H9 (cell line): Measurements from ENCODE around the gene LRP2. TPM values are rescaled to one million over a fixed set of nuclear protein-coding genes. Genes with fewer than 3 reads are reported as not detected.

Source experiments
- DNase-seq: peaks from one replicate; pipeline ENCODE4 v3.0.0-alpha.2; 2017
- H2AFZ ChIP-seq: one replicate; pipeline ENCODE4 v1.6.1; 2013; ENCODE audit warnings: mild to moderate bottlenecking, low read length, control low read depth, moderate library complexity
- H2AK5ac ChIP-seq: 2 replicates; pipeline ENCODE4 v1.6.1; 2013; ENCODE audit warnings: low read length, control low read depth, mixed read lengths; ENCODE audit not compliant: insufficient read length
- H2BK120ac ChIP-seq: one replicate; pipeline ENCODE4 v1.6.1; 2013; ENCODE audit warnings: low read depth, mild to moderate bottlenecking, low read length, control low read depth, inconsistent platforms; ENCODE audit not compliant: poor library complexity, severe bottlenecking
- H2BK12ac ChIP-seq: 2 replicates; pipeline ENCODE4 v1.6.1; 2013; ENCODE audit warnings: low read length, control low read depth, mixed read lengths, low read depth; ENCODE audit not compliant: insufficient read length
- H2BK15ac ChIP-seq: 2 replicates; pipeline ENCODE4 v1.6.1; 2013; ENCODE audit warnings: low read depth, low read length, control low read depth
- H2BK20ac ChIP-seq: one replicate; pipeline ENCODE4 v1.6.1; 2013; ENCODE audit warnings: low read depth, mild to moderate bottlenecking, low read length, control low read depth, inconsistent platforms; ENCODE audit not compliant: poor library complexity, severe bottlenecking
- H2BK5ac ChIP-seq: 2 replicates; pipeline ENCODE4 v1.6.1; 2013; ENCODE audit warnings: low read length, control low read depth, mixed read lengths; ENCODE audit not compliant: insufficient read length
- H3K14ac ChIP-seq: 2 replicates; pipeline ENCODE4 v1.6.1; 2013; ENCODE audit warnings: low read length, control low read depth; ENCODE audit not compliant: insufficient read depth
- H3K18ac ChIP-seq: 2 replicates; pipeline ENCODE4 v1.6.1; 2013; ENCODE audit warnings: low read depth, mild to moderate bottlenecking, mixed read lengths, low read length, control low read depth; ENCODE audit not compliant: insufficient read length
- H3K23ac ChIP-seq: 2 replicates; pipeline ENCODE4 v1.6.1; 2013; ENCODE audit warnings: low read length, control low read depth, mixed read lengths, low read depth; ENCODE audit not compliant: insufficient read length
- H3K23me2 ChIP-seq: 2 replicates; pipeline ENCODE4 v1.6.1; 2013; ENCODE audit warnings: low read depth, mild to moderate bottlenecking, mixed read lengths, low read length, control low read depth; ENCODE audit not compliant: insufficient read length, poor library complexity, severe bottlenecking
- H3K27ac ChIP-seq: 2 replicates; pipeline ENCODE4 v1.5.1; 2013; ENCODE audit warnings: low read length, control low read depth, mixed read lengths, low read depth; ENCODE audit not compliant: insufficient read length
- H3K27me3 ChIP-seq: 2 replicates; pipeline ENCODE4 v1.6.1; 2013; ENCODE audit warnings: low read length, control low read depth, inconsistent platforms; ENCODE audit not compliant: insufficient read depth
- H3K4ac ChIP-seq: 2 replicates; pipeline ENCODE4 v1.6.1; 2013; ENCODE audit warnings: low read depth, mild to moderate bottlenecking, control low read depth, inconsistent platforms, low read length, moderate library complexity
- H3K4me1 ChIP-seq: 2 replicates; pipeline ENCODE4 v1.6.1; 2013; ENCODE audit warnings: low read length, control low read depth, inconsistent platforms; ENCODE audit not compliant: insufficient read depth
- H3K4me2 ChIP-seq: 2 replicates; pipeline ENCODE4 v1.6.1; 2013; ENCODE audit warnings: low read length, control low read depth, mixed read lengths; ENCODE audit not compliant: insufficient read length, insufficient read depth
- H3K56ac ChIP-seq: 2 replicates; pipeline ENCODE4 v1.6.1; 2013; ENCODE audit warnings: low read depth, mild to moderate bottlenecking, mixed read lengths, low read length, control low read depth; ENCODE audit not compliant: insufficient read length
- H3K79me1 ChIP-seq: 2 replicates; pipeline ENCODE4 v1.6.1; 2013; ENCODE audit warnings: low read depth, mild to moderate bottlenecking, moderate library complexity, low read length, control low read depth, inconsistent platforms; ENCODE audit not compliant: insufficient read depth, poor library complexity, severe bottlenecking
- H3K79me2 ChIP-seq: 2 replicates; pipeline ENCODE4 v1.6.1; 2013; ENCODE audit warnings: low read length, control low read depth, inconsistent platforms; ENCODE audit not compliant: insufficient read depth
- H3K9ac ChIP-seq: 2 replicates; pipeline ENCODE4 v1.6.1; 2013; ENCODE audit warnings: low read length, control low read depth, mixed read lengths; ENCODE audit not compliant: insufficient read length; ENCODE audit errors: extremely low read depth
- H3K9me3 ChIP-seq: one replicate; pipeline ENCODE4 v1.6.1; 2013; ENCODE audit warnings: low read depth, low read length, inconsistent platforms; ENCODE audit not compliant: control insufficient read depth
- H3T11ph ChIP-seq: one replicate; pipeline ENCODE4 v1.6.1; 2013; ENCODE audit warnings: mild to moderate bottlenecking, low read length, control low read depth, inconsistent platforms
- H4K20me1 ChIP-seq: one replicate; pipeline ENCODE4 v1.6.1; 2013; ENCODE audit not compliant: control insufficient read depth, insufficient read length, insufficient read depth
- H4K5ac ChIP-seq: 2 replicates; pipeline ENCODE4 v1.6.1; 2013; ENCODE audit warnings: low read depth, mild to moderate bottlenecking, mixed read lengths, low read length, control low read depth; ENCODE audit not compliant: insufficient read length
- H4K8ac ChIP-seq: replicated peaks from 2 replicates; pipeline ENCODE4 v1.6.1; 2013; ENCODE audit warnings: low read length, control low read depth, mixed read lengths, low read depth; ENCODE audit not compliant: insufficient read length
- H4K91ac ChIP-seq: 2 replicates; pipeline ENCODE4 v1.6.1; 2013; ENCODE audit warnings: low read depth, mild to moderate bottlenecking, moderate library complexity, mixed read lengths, low read length, control low read depth; ENCODE audit not compliant: insufficient read length
- H3K27ac Mint-ChIP-seq, 3 experiments: 2 replicates in 2 of 3; 3 replicates in 1 of 3; pipeline ENCODE4 v1.8.0; 2020 to 2021; ENCODE audit warnings: mixed read lengths in 3 of 3, mild to moderate bottlenecking in 1 of 3, moderate library complexity in 1 of 3
- H3K27me3 Mint-ChIP-seq: 2 replicates; pipeline ENCODE4 v1.8.0; 2021; ENCODE audit warnings: low read depth, mild to moderate bottlenecking, moderate library complexity, mixed read lengths
- H3K36me3 Mint-ChIP-seq, 3 experiments: 2 replicates in 2 of 3; 3 replicates in 1 of 3; pipeline ENCODE4 v1.8.0; 2020 to 2021; ENCODE audit warnings: low read depth in 3 of 3, mixed read lengths in 3 of 3; ENCODE audit not compliant: insufficient read depth in 1 of 3
- H3K4me1 Mint-ChIP-seq, 2 experiments: 2 replicates each; pipeline ENCODE4 v1.8.0; 2020; ENCODE audit warnings: mixed read lengths in 2 of 2
- H3K4me3 Mint-ChIP-seq, 2 experiments: 2 replicates in 1 of 2; 3 replicates in 1 of 2; pipeline ENCODE4 v1.8.0; 2020 to 2021; ENCODE audit warnings: mild to moderate bottlenecking in 2 of 2, mixed read lengths in 2 of 2, moderate library complexity in 1 of 2
- H3K9me3 Mint-ChIP-seq, 2 experiments: 2 replicates in 1 of 2; 3 replicates in 1 of 2; pipeline ENCODE4 v1.8.0; 2020; ENCODE audit warnings: mild to moderate bottlenecking in 2 of 2, mixed read lengths in 2 of 2, moderate library complexity in 1 of 2
- CTCF ChIP-seq: fragments of 200-600 bp; sonication (generic); conservative IDR thresholded peaks from 3 replicates; pipeline ENCODE4 v1.8.0; 2021; ENCODE audit warnings: antibody characterized with exemption, mild to moderate bottlenecking
- WGBS: extraction: QIAGEN DNeasy Blood & Tissue Kit; methylation state at CpG from one replicate; pipeline ENCODE4 v1.1.7; 2013; ENCODE audit warnings: missing lambda C conversion rate, low lambda C conversion rate, mixed read lengths; ENCODE audit not compliant: insufficient read length; ENCODE audit errors: extremely low coverage; 5-methylcytosine and 5-hydroxymethylcytosine counted together
- total RNA-seq: library from RNA; stranded (reverse); gene quantifications from 2 replicates; pipeline ENCODE4 v1.2.1, GENCODE V29; 2021

LRP2 gene
- total RNA-seq, 1 experiment from 2014 or later = 1.4 TPM

- Histone ChIP-seq H3K79me2 (no peaks in the 10 kb centered on the region), H3K14ac (no peak overlapping the region), H2BK5ac (no peak overlapping the region), H2BK120ac (no peak overlapping the region), H3K23ac (no peak overlapping the region), H2BK15ac (no peak overlapping the region), H4K8ac (no peak overlapping the region), H2AFZ (no peak overlapping the region), H3K4ac (no peak overlapping the region), H3K79me1 (no peaks in the 10 kb centered on the region), H2AK5ac (no peak overlapping the region), H4K91ac (no peak overlapping the region), H4K5ac (no peak overlapping the region), H3K27ac (no peak overlapping the region), H4K20me1 (no peaks in the 10 kb centered on the region), H3T11ph (no peak overlapping the region), H3K56ac (no peak overlapping the region), H2BK12ac (no peak overlapping the region), H3K23me2 (no peaks in the 10 kb centered on the region), H3K9ac (no peak overlapping the region), H3K27me3 (no peaks in the 10 kb centered on the region), H3K9me3 (no peaks in the 10 kb centered on the region), H3K4me1 (no peaks in the 10 kb centered on the region), H3K18ac (no peak overlapping the region), H2BK20ac (no peak overlapping the region), H3K4me2 (no peak overlapping the region)
- WGBS = no CpG with 5 or more reads among the region's 2 CpGs
- Mint-ChIP-seq H3K36me3 (no peaks in the 10 kb centered on the region), H3K4me3 (no peak overlapping the region), H3K27me3 (peaks cover 2% of the 10 kb centered on the region; the same call in 1 of the 2 replicates), H3K4me1 (peaks cover 3 to 6% of the 10 kb centered on the region in 2 experiments; a peak in 3 of 4 replicates), H3K9me3 (no peaks in the 10 kb centered on the region), H3K27ac (no peak overlapping the region)
- TF ChIP-seq CTCF = no peak
- DNase-seq = no peak
Measured at GRCh38 chr2:169230204-169230603, 132.1 kb downstream of the LRP2 start.
